ENCODE data around the gene FBXO28.
A peak's percentile ranks its signal among the peaks of the same experiment; 100 is the strongest.

The FBXO28 gene

DNA sequence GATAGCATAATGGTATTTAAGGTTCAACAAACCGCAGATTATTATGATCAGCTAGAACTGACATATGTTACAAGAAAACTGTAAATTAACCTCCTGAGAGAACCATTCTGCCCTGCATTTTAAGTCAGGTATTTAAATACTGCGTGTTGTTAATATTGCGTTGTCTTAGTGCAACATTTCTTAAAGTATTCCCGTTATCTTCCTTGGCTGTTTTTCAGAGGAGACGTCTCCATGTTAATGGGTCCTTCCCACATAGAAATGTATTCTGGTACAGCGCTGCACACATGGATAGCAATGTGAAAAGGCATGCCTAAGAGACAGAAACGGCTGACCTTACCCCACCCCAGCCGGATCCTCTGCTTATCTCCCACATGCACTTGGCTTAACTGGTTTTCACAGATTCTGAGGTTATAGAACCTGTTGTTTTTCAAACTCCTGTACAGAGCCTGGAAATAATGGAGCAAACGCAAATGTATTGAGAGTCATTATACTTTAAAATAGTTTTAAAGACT lies 46.3 kb downstream of the FBXO28 start:
- DNase-seq: no peak

GRCh38 chr1:224162768-224163167 lies 48.9 kb downstream of the FBXO28 start:
- no peak for DNase-seq

DNA sequence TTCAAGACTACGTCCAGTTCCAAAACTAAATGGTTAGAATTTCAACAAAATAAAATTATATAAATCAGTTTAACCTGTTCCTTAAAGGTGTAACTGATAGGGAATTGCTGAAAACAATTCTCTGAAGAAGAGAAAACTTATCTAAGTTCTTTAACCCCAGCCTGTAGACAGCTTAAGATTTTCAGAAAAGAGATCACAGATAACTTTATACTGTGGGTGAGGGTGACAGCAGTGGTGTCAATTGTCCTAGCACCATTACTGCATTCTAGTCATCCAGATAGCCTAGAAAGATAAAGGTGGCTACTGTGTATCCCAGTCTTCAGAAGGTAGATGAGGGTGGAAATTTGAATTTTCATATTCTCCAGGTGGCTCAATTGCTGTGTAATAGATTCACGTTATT lies 49.4 kb downstream of the FBXO28 start:
- DNase-seq: no peak

- DNase-seq: no peak
These were observed 55.0 kb downstream of the FBXO28 start for GRCh38 chr1:224168859-224169380.

DNA sequence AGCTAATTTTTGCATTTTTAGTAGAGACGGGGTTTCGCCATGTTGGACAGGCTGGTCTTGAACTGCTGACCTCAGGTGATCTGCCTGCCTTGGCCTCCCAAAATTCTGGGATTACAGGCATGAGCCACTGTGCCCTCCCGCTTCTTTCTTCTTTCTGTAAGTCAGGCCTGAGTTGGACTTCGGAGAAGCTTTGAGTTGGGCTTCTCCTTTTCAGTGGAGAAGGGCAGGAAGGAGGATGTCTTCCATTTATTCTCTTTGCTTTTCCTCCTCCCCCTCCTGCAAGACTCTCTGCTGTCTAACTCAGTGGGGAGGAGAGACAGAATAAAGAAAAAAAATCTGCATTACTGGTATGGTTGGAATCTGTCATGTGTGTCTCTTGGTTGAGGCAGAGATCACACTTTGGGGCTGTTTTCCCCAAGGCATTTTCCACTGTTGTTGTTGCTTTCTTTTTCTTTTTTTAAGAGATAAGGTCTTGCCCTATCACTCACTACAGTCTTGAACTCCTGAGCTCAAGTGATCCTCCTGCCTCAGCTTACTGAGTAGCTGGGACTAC lies 55.9 kb downstream of the FBXO28 start:
- DNase-seq: no peak

- no peak for DNase-seq
These were observed 56.4 kb downstream of the FBXO28 start for GRCh38 chr1:224170343-224170742.

GRCh38 chr1:224170748-224171478 lies 57.0 kb downstream of the FBXO28 start:
- DNase-seq: no peak

DNA sequence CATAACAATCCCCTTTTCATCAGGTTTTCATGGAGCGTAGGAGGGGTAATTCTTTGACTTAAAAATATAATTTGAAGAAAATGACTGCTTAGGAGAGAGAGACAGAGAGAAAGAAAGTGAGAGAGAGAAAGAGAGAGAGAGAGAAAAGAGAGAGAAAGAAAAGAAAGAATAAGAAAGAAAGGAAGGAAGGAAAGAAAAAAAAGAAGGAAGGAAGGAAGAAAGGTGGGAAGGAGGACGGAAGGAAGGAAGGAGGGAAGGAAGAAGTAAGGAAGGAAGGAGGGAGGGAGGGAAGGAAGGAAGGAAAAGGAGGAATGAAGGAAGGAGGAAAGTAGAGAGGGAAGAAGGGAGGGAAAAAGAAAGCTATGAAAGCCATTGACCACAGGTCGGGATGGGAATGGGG lies 58.3 kb downstream of the FBXO28 start:
- DNase-seq: no peak

- DNase-seq: no peak
These were observed 59.6 kb downstream of the FBXO28 start for GRCh38 chr1:224173523-224173922.

DNA sequence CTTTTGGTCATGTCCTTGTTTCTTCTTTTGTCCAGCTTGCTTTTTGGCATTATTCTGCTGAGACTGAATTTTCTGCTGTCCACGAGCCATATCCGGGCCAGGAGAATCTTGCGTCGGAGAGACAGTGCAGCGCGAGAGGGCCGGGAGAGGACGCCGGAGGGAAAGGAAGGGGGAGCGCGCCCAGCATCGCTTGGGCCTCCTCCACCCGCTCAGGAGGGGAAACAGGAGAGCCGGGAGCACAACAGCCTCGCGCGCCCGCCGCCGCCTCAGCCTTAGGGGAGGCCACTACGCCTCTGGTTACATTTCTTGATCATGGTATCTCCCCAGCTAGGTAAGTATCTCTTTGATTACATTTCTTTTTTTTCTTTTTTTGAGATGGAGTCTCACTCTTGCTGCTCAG lies 61.7 kb downstream of the FBXO28 start:
- DNase-seq: no peak

DNA sequence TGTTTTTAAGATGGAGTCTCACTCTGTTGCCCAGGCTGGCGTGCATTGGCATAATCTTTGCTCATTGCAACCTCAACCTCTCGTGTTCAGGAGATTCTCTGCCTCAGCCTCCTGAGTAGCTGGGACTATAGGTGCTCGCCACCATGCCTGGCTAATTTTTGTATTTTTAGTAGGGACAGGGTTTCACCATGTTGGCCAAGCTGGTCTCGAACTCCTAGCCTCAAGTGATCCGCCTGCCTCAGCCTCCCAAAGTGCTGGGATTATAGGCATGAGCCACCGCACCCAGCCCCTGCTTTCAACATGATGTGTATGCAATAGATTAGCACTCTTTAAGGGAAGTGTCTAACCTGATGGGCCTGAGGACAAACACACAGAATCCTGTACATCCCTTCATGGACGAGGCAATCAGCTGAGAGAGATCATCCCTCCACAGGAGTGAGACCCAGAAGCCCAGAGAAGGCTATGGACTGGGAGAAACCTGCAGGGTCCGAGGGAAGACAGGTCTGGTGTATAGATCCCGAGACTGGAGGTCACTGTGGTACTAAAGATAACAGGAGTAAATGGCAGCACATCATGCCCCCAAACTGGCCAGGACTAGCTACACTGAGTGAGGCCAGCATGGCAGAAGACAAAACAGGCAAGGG lies 63.6 kb downstream of the FBXO28 start:
- no peak for DNase-seq

- DNase-seq: no peak
These were observed 65.0 kb downstream of the FBXO28 start for GRCh38 chr1:224178894-224179293.

DNA sequence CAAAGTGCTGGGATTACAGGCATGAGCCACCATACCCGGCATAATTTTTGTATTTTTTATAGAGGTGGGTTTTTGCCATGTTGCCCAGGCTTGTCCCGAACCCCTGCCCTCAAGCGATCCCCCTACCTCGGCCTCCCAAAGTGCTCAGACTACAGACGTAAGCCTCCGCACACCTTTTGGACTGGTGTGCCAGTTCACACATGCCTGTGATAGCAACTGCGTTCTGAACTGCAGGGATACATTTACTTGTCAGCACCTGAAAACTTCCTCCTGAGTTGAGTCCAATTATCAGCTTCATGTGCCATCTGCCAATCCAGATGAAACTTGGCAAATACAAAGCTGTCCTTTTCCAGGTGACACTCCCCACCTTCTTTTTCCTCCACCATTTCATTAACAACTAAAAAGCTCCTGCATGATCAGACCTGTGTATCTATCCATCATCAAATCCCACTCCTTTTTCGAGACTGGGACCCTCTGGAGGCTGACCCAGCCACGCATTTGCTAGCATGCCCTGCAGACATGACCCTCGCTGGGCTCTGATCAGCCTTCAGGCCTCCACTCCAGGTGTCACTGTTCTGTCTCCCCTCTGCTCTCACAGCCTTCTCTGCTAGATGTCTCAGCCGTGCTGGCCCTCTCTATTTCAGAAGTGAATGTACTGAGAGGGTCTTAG lies 67.0 kb downstream of the FBXO28 start:
- no peak for DNase-seq

- no peak for DNase-seq
These were observed 67.5 kb downstream of the FBXO28 start for GRCh38 chr1:224181453-224181810.

DNA sequence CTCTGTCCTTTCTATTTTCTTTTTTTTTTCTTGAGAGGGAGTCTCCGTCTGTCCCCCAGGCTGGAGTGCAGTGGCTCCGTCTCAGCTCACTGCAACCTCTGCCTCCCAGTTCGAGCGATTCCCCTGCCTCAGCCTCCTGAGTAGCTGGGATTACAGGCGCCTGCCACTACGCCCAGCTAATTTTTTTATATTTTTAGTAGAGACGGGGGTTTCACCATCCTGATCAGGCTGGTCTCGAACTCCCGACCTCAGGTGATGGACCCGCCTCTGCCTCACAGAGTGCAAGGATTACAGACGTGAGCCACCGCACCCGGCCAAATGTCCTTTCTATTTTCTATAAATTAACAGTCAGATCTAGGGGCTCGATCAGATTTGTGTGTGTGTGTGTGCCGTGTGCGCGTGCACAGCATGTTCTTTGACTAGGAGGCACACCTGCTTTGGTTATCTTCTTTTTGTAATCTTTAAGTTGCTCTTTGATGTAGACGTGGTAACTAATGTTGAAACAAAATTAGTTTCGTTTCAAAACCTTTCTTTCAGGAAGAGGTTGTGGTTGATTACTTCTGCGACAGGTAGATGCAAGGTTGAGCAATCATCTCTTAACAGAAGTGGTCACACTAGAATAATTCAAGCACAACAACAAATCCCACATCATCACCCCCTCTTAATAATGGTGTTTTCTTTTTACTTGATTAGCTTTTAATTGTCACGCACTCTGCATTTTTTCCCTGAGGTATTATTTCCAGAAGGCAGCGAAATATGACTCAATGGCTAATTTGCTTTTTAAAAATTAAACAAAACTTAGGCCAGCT lies 68.3 kb downstream of the FBXO28 start:
- no peak for DNase-seq

DNA sequence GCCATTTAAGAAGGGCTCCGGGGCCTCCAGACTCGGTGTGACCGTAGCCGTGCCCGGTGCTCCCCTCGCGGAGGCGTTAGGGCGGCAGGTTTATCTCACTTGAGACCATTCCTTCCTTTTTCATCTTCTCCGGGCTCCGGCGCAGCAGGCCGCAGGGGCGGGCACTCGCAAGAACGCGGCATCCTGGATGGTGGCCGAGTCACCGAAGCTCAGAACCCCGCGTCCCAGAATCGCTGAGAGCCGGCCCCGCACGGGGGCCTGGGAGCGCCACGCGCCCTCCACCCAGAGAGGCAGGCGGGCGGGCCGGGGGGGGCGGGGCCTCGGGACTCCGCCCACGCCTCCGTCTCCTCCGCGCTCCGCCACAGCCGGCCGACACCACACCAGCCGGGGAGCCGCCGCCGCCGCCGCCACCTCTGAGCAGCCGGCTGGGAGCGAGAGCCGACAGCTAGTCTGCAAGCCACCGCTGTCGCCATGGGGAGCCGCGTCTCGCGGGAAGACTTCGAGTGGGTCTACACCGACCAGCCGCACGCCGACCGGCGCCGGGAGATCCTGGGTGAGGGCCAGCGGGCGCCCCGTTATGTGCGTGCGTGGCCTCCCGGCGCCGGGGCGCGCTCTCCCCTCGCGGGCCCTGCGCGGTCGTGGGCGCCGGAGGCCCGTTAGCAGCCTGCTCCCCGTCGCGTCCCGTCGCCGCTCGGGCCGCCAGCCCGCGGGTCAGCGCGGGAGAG lies 69.1 kb downstream of the FBXO28 start, which contains the start of gene DEGS1:
DEGS1 (plus strand) TSS at position 375 of the 725 bp plus-strand sequence; CDS start at position 472, 97 bp downstream.
- DNase-seq: peak; percentile 77

- DNase-seq: peak; percentile 50
These were observed 69.8 kb downstream of the FBXO28 start for GRCh38 chr1:224183591-224184312.

GRCh38 chr1:224185208-224185607 lies 71.3 kb downstream of the FBXO28 start:
- DNase-seq: no peak

GRCh38 chr1:224188286-224188685 lies 74.4 kb downstream of the FBXO28 start:
- no peak for DNase-seq

DNA sequence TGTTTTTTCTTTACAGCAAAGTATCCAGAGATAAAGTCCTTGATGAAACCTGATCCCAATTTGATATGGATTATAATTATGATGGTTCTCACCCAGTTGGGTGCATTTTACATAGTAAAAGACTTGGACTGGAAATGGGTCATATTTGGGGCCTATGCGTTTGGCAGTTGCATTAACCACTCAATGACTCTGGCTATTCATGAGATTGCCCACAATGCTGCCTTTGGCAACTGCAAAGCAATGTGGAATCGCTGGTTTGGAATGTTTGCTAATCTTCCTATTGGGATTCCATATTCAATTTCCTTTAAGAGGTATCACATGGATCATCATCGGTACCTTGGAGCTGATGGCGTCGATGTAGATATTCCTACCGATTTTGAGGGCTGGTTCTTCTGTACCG lies 75.7 kb downstream of the FBXO28 start:
- DNase-seq: no peak
